PC-9 (cell line): ENCODE data around the gene ATP5F1B. TPM values are rescaled to one million over a fixed set of nuclear protein-coding genes. Genes with fewer than 3 reads are reported as not detected.

Experiments used
- BruUV-seq: library from RNA; stranded (reverse); fragments of 400-500 nt; replicated peaks from 2 replicates; lab custom pipeline; 2021; lab: Mats Ljungman, UMichigan
- CTCF ChIA-PET: fragments of 300-600 bp; sonication (Branson Sonifier 250); formaldehyde crosslinking; loops from one replicate; lab custom pipeline; 2022; ENCODE audit warnings: antibody characterized with exemption; lab: Charles Lee
- POLR2A ChIA-PET: fragments of 300-600 bp; sonication (Branson Sonifier 250); formaldehyde crosslinking; loops from one replicate; lab custom pipeline; 2022; ENCODE audit warnings: antibody characterized with exemption; ENCODE audit not compliant: unreplicated experiment; lab: Charles Lee
- DNase-seq, 2 experiments: peaks; one replicate each; pipeline versions ENCODE4 v3.0.0 to v3.0.0-alpha.2; 2015 to 2022; ENCODE audit warnings: mixed read lengths in 1 of 2
- H2AFZ ChIP-seq: fragments of 200-600 bp; sonication (generic); 2 replicates; pipeline ENCODE4 v1.8.1; 2017; ENCODE audit warnings: antibody characterized with exemption
- H3F3A ChIP-seq: fragments of 200-600 bp; sonication (generic); 2 replicates; pipeline ENCODE4 v1.8.1; 2017; ENCODE audit warnings: antibody characterized with exemption, mild to moderate bottlenecking, low read depth; ENCODE audit not compliant: insufficient read depth
- H3K27ac ChIP-seq: fragments of 200-600 bp; sonication (generic); 2 replicates; pipeline ENCODE4 v1.6.1; 2016; ENCODE audit warnings: mixed run types
- H3K27me3 ChIP-seq: fragments of 200-600 bp; sonication (generic); 2 replicates; pipeline ENCODE4 v1.6.1; 2016; ENCODE audit warnings: low read depth, mixed run types; ENCODE audit not compliant: insufficient read depth
- H3K36me3 ChIP-seq: fragments of 200-600 bp; sonication (generic); 2 replicates; pipeline ENCODE4 v1.6.1; 2016; ENCODE audit warnings: low read depth, mixed run types
- H3K4me1 ChIP-seq: fragments of 200-600 bp; sonication (generic); replicated peaks from 2 replicates; pipeline ENCODE4 v1.6.1; 2016; ENCODE audit warnings: mixed run types; ENCODE audit not compliant: insufficient read depth
- H3K4me2 ChIP-seq: fragments of 200-600 bp; sonication (generic); 2 replicates; pipeline ENCODE4 v1.6.1; 2017; ENCODE audit warnings: mixed run types
- H3K4me3 ChIP-seq: fragments of 200-600 bp; sonication (generic); 2 replicates; pipeline ENCODE4 v1.6.1; 2016; ENCODE audit warnings: mixed run types
- H3K79me2 ChIP-seq: fragments of 200-600 bp; sonication (generic); 2 replicates; pipeline ENCODE4 v1.6.1; 2017; ENCODE audit warnings: low read depth, mixed run types
- H3K9me2 ChIP-seq: fragments of 200-600 bp; sonication (generic); 2 replicates; pipeline ENCODE4 v1.8.1; 2017; ENCODE audit warnings: mild to moderate bottlenecking; ENCODE audit not compliant: insufficient read depth
- H3K9me3 ChIP-seq: fragments of 200-600 bp; sonication (generic); 2 replicates; pipeline ENCODE4 v1.8.1; 2016; ENCODE audit warnings: low read depth; ENCODE audit not compliant: insufficient read depth
- H4K20me1 ChIP-seq: fragments of 200-600 bp; sonication (generic); 2 replicates; pipeline ENCODE4 v1.8.1; 2017; ENCODE audit not compliant: insufficient read depth
- CTCF ChIP-seq: fragments of 200-600 bp; sonication (generic); conservative IDR thresholded peaks from 2 replicates; pipeline ENCODE4 v1.6.1; 2017; ENCODE audit warnings: mixed run types, antibody characterized with exemption, mild to moderate bottlenecking, moderate library complexity
- EZH2 ChIP-seq: fragments of 200-600 bp; sonication (generic); IDR thresholded peaks from 2 replicates; pipeline ENCODE4 v1.8.0; 2017; ENCODE audit warnings: antibody characterized with exemption, low read depth
- intact Hi-C: fragments of 100-400 bp; cut with micrococcal nuclease; formaldehyde crosslinking; loops from one replicate; pipeline ENCODE4 v1.10.0; 2022; ENCODE audit not compliant: unreplicated experiment
- total RNA-seq: library from RNA; stranded (reverse); gene quantifications from 2 replicates; pipeline ENCODE4 v1.2.3, GENCODE V29; 2021

Gene ATP5F1B
- total RNA-seq, 1 experiment from 2014 or later, result 587 TPM

- Histone ChIP-seq H3F3A (peaks cover 41% of the 10 kb centered on the region), H3K4me3 (no peak overlapping the region), H3K4me1 (no peaks in the 10 kb centered on the region), H3K9me2 (no peaks in the 10 kb centered on the region), H3K27me3 (no peaks in the 10 kb centered on the region), H3K79me2 (no peaks in the 10 kb centered on the region), H3K4me2 (no peak overlapping the region), H3K27ac (no peak overlapping the region), H2AFZ (no peak overlapping the region), H3K9me3 (no peaks in the 10 kb centered on the region), H3K36me3 (peaks cover 11% of the 10 kb centered on the region; the same call in 1 of the 2 replicates), H4K20me1 (peaks cover 5% of the 10 kb centered on the region; the same call in 1 of the 2 replicates)
- CTCF ChIA-PET, result no interaction called here
- intact Hi-C loops, result no loop called here
- no peak for TF ChIP-seq CTCF
- TF ChIP-seq EZH2, result no peak
- DNase-seq, result no peak
- no TSS peak for BruUV-seq
- POLR2A ChIA-PET, result no interaction called here
Observed at GRCh38 chr12:56599041-56599440, 46.7 kb downstream of the ATP5F1B start.

- DNase-seq, result no peak
- ChIA-PET CTCF (interaction anchor here (0.6 kb wide), 1 partner anchor 31 kb away, joined by 10 read pairs; no protein-coding TSS in a partner anchor), POLR2A (interaction anchor here (0.8 kb wide), 1 partner anchor 40 kb away, joined by 6 read pairs; no protein-coding TSS in a partner anchor)
- no peaks in the 10 kb centered on the region for H3K9me3 ChIP-seq
- intact Hi-C loops, result no loop called here
- no peaks in the 10 kb centered on the region for H3K27me3 ChIP-seq
- H3K36me3 ChIP-seq, result peaks cover 5% of the 10 kb centered on the region; the same call in 1 of the 2 replicates
- H4K20me1 ChIP-seq, result peaks cover 5% of the 10 kb centered on the region; the same call in 1 of the 2 replicates
- no peak for TF ChIP-seq CTCF
- no peak for TF ChIP-seq EZH2
- H3K4me3 ChIP-seq, result no peak overlapping the region
- no peak overlapping the region for H3K27ac ChIP-seq
- H3F3A ChIP-seq, result peaks cover 55% of the 10 kb centered on the region
- no TSS peak for BruUV-seq
- H2AFZ ChIP-seq, result no peak overlapping the region
- H3K9me2 ChIP-seq, result no peaks in the 10 kb centered on the region
- H3K79me2 ChIP-seq, result no peaks in the 10 kb centered on the region
- no peaks in the 10 kb centered on the region for H3K4me1 ChIP-seq
- H3K4me2 ChIP-seq, result no peak overlapping the region
Observed at GRCh38 chr12:56596815-56597214, 49.0 kb downstream of the ATP5F1B start.

DNA sequence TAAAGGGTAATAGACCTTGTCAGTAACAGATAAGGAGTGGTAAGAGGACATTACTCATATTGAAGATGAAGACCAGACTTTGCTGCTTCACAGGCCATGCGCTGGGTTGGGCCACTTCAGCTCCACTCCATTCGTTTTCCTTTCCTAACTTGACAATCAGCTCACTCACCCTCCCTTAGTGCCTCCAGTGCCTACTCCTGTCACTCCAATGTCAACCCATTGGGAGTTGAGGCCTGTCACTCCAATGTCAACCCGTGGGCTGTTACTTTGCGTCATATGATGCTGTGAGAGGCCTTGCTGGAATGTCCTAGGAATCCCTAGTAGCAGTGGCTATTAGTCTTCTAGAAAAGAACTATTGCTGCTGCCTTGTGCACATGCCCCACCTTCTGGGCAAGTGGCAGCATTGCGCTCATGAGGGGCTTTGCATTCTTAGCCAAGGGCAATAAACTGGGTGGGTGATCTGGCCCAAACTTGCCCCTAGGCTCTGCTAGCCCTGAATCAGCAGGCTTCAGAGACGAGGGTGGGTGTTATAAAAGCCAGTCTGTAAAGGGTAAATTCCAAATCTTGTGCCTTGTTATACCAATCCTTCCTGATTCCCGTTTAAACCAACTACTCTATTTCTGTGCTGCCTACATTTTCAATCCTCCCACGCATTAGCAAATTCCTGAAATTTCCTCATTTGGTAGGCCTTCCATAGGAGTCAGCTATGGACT is 51.7 kb downstream of the ATP5F1B start:
- intact Hi-C loops, result loop anchor here (1.0 to 2.0 kb wide), 3 partner anchors 81 to 475 kb away; no protein-coding TSS in a partner anchor
- H3K4me3 ChIP-seq, result no peak overlapping the region
- H3K9me2 ChIP-seq, result no peaks in the 10 kb centered on the region
- H3K4me2 ChIP-seq, result no peak overlapping the region
- no peaks in the 10 kb centered on the region for H3K36me3 ChIP-seq
- no peaks in the 10 kb centered on the region for H3K27me3 ChIP-seq
- peak in 1 of 2 experiments; percentile 56 for DNase-seq
- H3K4me1 ChIP-seq, result no peaks in the 10 kb centered on the region
- H3F3A ChIP-seq, result peaks cover 56% of the 10 kb centered on the region
- BruUV-seq, result no TSS peak
- H3K9me3 ChIP-seq, result no peaks in the 10 kb centered on the region
- CTCF ChIA-PET, result interaction anchor here (0.6 kb wide), 1 partner anchor 80 kb away, joined by 3 read pairs; no protein-coding TSS in a partner anchor
- TF ChIP-seq CTCF (peak; percentile 89), EZH2 (no peak)
- H3K27ac ChIP-seq, result peak overlapping the region; percentile 35; the same call in 1 of the 2 replicates
- H4K20me1 ChIP-seq, result peaks cover 5% of the 10 kb centered on the region; the same call in 1 of the 2 replicates
- POLR2A ChIA-PET, result interaction anchor here (0.6 kb wide), 1 partner anchor 393 kb away, joined by 3 read pairs; no protein-coding TSS in a partner anchor
- H3K79me2 ChIP-seq, result no peaks in the 10 kb centered on the region
- H2AFZ ChIP-seq, result no peak overlapping the region
